NT2/D1 (cell line): Measurements from ENCODE around the gene CPB2.
A peak's percentile ranks its signal among the peaks of the same experiment; 100 is the strongest.

Source experiments
- DNase-seq: peaks from one replicate; pipeline ENCODE4 v3.0.0-alpha.2; 2011; ENCODE audit warnings: low read depth, low spot score
- H3K27me3 ChIP-seq: 2 replicates; pipeline ENCODE4 v1.6.0; 2011; ENCODE audit warnings: mild to moderate bottlenecking; ENCODE audit not compliant: insufficient read length, insufficient read depth
- H3K36me3 ChIP-seq: 2 replicates; pipeline ENCODE4 v1.6.1; 2011; ENCODE audit warnings: mild to moderate bottlenecking, low read length, mixed read lengths; ENCODE audit not compliant: insufficient read depth, insufficient read length
- H3K4me1 ChIP-seq: 2 replicates; pipeline ENCODE4 v1.5.1; 2011; ENCODE audit not compliant: insufficient read depth, insufficient read length
- H3K4me3 ChIP-seq: 2 replicates; pipeline ENCODE4 v1.5.1; 2011; ENCODE audit warnings: low read depth; ENCODE audit not compliant: insufficient read length
- H3K9ac ChIP-seq: 2 replicates; pipeline ENCODE4 v1.6.0; 2011; ENCODE audit warnings: low read depth; ENCODE audit not compliant: insufficient read length
- H3K9me3 ChIP-seq: 2 replicates; pipeline ENCODE4 v1.5.1; 2011; ENCODE audit warnings: mild to moderate bottlenecking, low read length; ENCODE audit not compliant: insufficient read depth
- SUZ12 ChIP-seq: IDR thresholded peaks from 2 replicates; pipeline ENCODE4 v1.6.1; 2011; ENCODE audit not compliant: insufficient read length, insufficient read depth; ENCODE audit errors: extremely low read depth
- YY1 ChIP-seq: IDR thresholded peaks from 2 replicates; pipeline ENCODE4 v1.6.1; 2011; ENCODE audit not compliant: insufficient read length, insufficient read depth
- ZNF274 ChIP-seq: IDR thresholded peaks from 2 replicates; pipeline ENCODE4 v1.6.1; 2011; ENCODE audit warnings: mild to moderate bottlenecking, low read depth, low read length

Gene CPB2

DNA sequence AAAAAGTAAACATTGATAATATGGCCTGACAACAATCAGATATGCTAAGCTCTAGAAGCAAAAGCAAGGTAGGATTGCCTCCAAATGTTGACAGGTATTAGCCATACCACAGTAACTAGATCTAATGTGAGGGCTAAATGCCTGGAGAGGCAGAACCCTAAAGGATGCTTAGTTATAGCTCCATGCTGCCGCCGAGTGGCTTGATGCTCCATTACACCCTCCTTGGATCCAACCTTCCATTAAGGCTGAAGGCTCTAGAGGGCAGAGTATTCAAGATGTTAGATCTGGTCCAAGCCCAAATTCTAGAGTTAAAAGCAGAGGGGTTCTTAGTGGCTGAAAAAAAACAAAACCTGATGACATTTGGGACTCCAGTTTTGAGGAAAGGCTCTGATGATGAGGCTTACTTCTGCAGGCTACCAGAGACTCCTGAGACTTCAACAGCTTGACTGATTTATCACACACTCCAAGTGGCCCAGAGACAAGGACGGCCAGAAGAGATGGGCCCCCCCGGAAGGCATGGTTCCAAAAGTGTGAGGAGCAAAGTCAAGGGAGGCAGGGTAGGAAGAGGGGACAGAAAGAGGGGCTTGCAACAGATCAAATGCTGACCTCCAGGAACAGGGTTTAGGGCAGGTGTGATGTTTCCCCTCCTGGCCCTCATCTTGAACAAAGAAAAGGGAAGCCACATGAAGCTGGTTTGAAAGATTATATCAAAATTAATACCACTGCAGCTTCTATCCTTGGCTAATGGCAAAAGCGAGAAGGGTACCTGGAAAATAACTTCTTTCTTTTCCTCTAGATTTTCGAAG, 21.9 kb upstream of the CPB2 start:
- peak; percentile 58 for DNase-seq
- TF ChIP-seq ZNF274, result no peak
- no peak for TF ChIP-seq SUZ12
- TF ChIP-seq YY1, result no peak
- no peaks in the 10 kb centered on the region for H3K27me3 ChIP-seq
- H3K4me3 ChIP-seq, result no peak overlapping the region
- no peaks in the 10 kb centered on the region for H3K4me1 ChIP-seq
- no peak overlapping the region for H3K9ac ChIP-seq
- H3K9me3 ChIP-seq, result no peaks in the 10 kb centered on the region
- H3K36me3 ChIP-seq, result no peaks in the 10 kb centered on the region

DNA sequence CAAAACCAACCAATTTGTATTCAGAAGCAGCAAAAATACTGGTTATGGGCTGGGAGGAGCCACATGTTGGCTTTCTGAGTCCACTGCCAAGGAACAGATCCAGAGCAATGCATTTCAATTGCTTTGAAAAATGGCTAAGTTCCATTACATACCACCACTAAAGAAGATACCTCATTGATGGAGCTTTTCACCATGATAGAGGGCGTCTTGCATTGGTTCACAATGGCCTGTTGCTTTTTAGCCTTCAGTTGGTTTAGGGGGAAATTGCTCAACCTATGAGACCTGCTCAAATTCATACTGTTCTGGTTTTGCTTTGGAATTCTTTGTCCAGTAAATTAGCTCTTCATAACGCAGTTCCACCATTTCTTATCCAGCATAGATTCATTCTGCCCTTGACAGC, 21.2 kb upstream of the CPB2 start:
- H3K4me3 ChIP-seq, result no peak overlapping the region
- DNase-seq, result no peak
- TF ChIP-seq ZNF274 (no peak), SUZ12 (no peak), YY1 (no peak)
- H3K4me1 ChIP-seq, result no peaks in the 10 kb centered on the region
- no peaks in the 10 kb centered on the region for H3K27me3 ChIP-seq
- H3K9me3 ChIP-seq, result no peaks in the 10 kb centered on the region
- no peak overlapping the region for H3K9ac ChIP-seq
- no peaks in the 10 kb centered on the region for H3K36me3 ChIP-seq

DNA sequence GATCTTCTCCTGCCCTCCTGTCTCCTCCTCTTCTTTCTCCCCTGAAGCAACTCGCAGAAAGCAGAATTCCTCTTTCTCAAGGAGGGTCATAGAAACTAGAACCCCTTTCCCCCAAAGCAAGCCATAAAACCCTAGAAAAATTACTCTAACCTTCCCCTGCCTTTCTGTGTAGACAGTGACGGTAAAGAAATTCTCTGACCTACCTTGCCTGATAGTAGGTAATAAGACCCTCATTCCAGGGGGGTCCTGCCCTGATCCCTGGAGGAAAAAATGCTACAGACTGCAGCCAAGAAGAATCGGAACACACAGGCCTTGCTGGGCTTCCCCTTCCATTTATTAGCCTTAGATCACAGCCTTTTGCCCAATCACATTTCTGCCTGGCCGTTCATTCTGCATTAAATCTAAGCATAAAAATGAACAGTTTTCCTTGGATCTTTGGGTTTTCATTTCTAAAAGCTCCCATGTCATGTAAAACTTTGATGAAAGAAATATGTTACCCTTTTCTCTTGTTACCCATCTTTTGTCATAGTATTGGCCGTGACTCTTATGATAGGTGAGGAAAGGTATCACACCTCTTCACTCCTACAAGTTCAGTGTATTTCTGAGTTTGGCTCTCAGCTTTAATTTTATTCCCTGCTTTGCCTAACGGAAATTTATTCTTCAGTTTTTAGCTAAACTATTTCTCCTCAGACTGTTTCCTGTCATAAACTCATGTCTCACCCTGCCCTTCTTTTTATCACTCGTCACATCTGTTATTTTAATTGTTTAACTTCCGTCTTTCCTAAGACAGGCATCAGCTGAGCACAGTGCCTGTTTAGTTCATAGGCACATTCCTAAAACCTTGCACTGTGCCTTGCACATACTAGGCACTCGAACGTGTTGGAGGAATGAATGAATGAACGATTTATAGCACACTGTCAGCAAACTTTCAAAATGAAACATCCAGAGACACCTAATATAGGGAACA, 20.4 kb upstream of the CPB2 start:
- no peaks in the 10 kb centered on the region for H3K9me3 ChIP-seq
- no peak for DNase-seq
- TF ChIP-seq SUZ12 (no peak), YY1 (no peak), ZNF274 (no peak)
- peaks cover 2% of the 10 kb centered on the region for H3K4me1 ChIP-seq
- no peak overlapping the region for H3K4me3 ChIP-seq
- H3K9ac ChIP-seq, result no peak overlapping the region
- no peaks in the 10 kb centered on the region for H3K27me3 ChIP-seq
- H3K36me3 ChIP-seq, result no peaks in the 10 kb centered on the region

DNA sequence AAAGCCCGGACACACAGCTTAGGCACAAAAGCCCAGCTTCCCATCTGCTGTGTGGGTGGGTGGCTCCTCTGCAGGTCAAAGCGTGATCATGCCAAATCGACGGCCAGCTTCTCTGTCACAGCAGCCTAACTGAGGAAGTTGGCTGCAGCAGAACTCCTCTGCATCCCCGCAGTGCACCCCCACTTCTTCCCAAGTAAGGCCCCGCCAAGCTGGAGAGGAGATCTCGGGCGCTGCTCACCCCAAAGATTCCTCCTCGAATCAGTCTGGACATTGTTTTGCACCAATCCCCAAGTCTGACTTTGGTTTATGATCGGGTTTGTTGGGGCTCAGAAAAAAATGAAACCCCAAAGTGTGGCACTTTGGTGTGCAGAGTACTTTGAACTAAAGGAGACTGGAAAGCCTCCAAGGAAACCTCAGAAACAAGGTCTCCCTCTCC, 19.7 kb upstream of the CPB2 start:
- peaks cover 2% of the 10 kb centered on the region for H3K4me1 ChIP-seq
- no peaks in the 10 kb centered on the region for H3K36me3 ChIP-seq
- H3K9me3 ChIP-seq, result no peaks in the 10 kb centered on the region
- DNase-seq, result no peak
- H3K4me3 ChIP-seq, result no peak overlapping the region
- H3K9ac ChIP-seq, result no peak overlapping the region
- H3K27me3 ChIP-seq, result no peaks in the 10 kb centered on the region
- TF ChIP-seq YY1 (no peak), ZNF274 (no peak), SUZ12 (no peak)

DNA sequence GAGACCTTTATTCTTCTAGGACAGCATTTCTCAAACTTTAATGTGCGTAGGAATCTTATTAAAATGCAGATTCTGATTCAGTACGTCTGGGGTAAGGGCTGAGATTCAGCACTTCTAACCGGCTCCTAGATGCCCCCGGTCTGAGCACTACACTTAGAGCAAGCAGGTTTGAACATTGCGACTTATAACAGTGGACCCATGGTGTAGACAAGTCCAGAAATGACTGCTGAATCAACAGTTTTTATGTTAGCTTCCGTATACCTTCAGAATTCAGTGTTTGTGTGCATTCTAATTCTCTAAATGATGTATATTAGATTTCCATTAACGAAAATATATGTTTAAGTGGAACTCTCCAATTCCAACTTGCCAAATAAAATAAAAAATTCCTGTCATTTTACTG, 17.5 kb upstream of the CPB2 start:
- DNase-seq, result no peak
- Histone ChIP-seq H3K27me3 (no peaks in the 10 kb centered on the region), H3K9me3 (0 out of 2 replicates have a peak, but pooled peaks cover 3% of the 10 kb centered on the region), H3K4me3 (no peak overlapping the region), H3K36me3 (no peaks in the 10 kb centered on the region), H3K4me1 (peaks cover 2% of the 10 kb centered on the region), H3K9ac (no peak overlapping the region)
- TF ChIP-seq YY1, result no peak

DNA sequence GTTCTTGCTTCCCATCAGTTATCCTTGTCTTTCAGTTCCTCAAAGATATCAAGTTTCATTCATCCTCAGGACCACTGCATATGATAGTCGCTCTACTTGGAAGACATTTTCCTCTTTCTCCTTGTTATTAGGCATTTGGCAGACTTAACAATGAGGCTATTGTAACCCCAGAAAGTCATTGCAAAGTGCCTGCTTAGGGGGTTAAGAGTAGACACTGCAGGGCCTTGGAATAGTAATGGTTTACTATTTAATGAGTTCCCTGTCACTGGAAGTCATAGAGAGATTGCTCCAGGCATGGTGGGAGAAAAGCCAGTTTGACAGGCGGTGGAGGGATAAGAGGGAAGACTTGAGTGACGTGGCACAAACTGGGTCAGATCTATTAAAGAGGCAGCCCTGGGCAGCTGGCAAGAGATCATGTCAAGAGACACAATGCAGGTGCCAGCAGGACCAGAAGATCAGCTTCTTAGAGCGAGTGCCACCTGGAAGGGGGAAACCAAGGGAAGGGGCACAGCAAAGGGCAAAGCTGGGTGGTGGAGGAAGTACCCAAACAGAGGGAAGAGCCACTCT, 16.8 kb upstream of the CPB2 start:
- no peak for DNase-seq
- H3K9ac ChIP-seq, result no peak overlapping the region
- 0 out of 2 replicates have a peak, but pooled peaks cover 3% of the 10 kb centered on the region for H3K9me3 ChIP-seq
- H3K36me3 ChIP-seq, result no peaks in the 10 kb centered on the region
- no peak for TF ChIP-seq ZNF274
- no peak for TF ChIP-seq YY1
- no peak for TF ChIP-seq SUZ12
- no peaks in the 10 kb centered on the region for H3K27me3 ChIP-seq
- peaks cover 2% of the 10 kb centered on the region for H3K4me1 ChIP-seq
- H3K4me3 ChIP-seq, result no peak overlapping the region

DNA sequence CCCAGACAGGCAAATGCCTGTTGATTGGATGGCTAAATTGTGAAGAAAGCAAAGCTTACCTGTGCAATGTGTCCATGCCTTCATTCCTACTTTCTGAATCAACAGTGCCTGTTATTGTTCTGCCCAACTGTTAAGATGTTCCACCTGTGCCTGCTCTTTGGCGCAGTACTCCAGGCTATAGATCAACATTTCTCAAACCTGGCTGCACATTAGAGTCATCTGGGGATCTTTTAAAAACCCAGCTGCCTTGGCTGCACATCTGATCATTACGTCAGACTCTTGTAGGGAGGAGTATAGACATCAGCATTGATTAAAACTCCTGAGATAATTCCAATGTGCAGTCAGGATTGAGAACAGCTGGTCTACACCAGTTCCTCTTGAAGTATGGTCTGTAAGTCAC, 16.2 kb upstream of the CPB2 start:
- no peaks in the 10 kb centered on the region for H3K36me3 ChIP-seq
- H3K4me3 ChIP-seq, result no peak overlapping the region
- H3K4me1 ChIP-seq, result peaks cover 2% of the 10 kb centered on the region
- DNase-seq, result no peak
- no peak overlapping the region for H3K9ac ChIP-seq
- no peaks in the 10 kb centered on the region for H3K27me3 ChIP-seq
- no peak for TF ChIP-seq ZNF274
- TF ChIP-seq SUZ12, result no peak
- 0 out of 2 replicates have a peak, but pooled peaks cover 3% of the 10 kb centered on the region for H3K9me3 ChIP-seq
